ENCODE data around the gene PPP4C.
"Not testable (repeated sequence)": the region's sequence is repeated elsewhere in the genome, so short reads cannot be mapped to it uniquely, and the experiment has no call there.

The PPP4C gene

GRCh38 chr16:30075503-30076275, at the start of gene PPP4C:
TSS of gene PPP4C (plus strand) at chr16:30075994. CDS start at chr16:30076378, 384 bp downstream.
- no peak for DNase-seq

DNA sequence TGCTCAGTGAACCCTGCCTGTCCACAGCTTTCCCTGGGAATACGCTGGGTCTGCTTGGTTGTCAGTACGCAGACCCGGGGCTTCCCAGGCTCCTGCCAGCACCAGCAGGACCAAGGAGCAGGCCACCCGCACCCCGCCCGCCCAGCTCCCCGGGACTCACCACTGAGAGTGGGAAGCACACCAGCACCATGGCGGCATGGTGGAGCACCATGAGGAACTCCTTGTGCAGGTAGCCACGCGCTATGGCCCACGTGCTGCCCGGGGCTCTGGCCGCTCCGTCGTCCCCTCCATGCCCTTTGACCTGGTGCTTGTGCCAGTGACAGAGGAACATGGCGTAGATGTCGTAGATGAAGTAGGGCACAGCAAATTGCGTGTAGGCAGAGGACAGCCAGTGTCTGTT, 49.3 kb upstream of the PPP4C start:
- DNase-seq, result no peak

DNA sequence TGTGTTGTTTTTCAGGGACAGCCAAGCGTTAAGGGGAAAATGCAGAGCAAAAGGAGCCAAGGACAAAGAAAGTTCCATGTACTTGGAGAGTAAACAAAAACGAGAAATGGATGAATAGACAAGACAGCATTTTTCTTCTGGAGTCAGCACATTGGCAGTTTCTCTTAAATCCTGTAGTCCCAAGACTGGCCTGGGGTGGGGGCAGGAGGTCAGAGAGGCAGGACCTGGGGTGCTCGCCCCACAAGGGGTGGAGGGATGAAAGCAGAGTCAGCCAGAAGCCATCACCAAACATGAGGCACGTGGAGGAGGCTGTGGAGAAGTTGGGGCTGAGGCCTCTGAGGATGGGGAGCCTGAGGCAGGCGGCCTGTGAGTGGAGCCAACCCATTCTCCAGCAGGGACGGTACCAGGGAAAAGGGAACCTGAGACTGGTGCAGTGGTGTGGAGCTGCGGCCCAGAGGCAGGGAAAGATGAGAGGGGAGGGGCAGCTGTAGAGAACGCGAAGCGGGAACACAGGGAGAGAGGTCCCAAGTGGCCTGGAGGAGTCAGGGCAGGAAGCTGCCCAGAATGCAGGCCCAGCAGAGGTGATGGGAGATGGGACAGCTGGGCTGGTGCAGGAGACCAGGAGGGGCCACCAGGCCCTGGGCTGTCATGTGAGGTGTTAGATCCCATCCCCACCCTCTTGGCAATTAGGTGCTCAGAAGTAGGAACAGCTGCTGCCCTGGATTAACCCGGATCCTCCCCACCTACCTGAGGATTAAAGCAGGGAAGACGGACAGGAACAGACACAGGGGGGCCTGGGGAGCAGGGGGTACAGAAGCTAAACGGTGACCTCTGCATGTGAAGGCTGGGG, 48.0 kb upstream of the PPP4C start:
- no peak for DNase-seq

GRCh38 chr16:30028438-30029076, 47.2 kb upstream of the PPP4C start:
- no peak for DNase-seq

DNA sequence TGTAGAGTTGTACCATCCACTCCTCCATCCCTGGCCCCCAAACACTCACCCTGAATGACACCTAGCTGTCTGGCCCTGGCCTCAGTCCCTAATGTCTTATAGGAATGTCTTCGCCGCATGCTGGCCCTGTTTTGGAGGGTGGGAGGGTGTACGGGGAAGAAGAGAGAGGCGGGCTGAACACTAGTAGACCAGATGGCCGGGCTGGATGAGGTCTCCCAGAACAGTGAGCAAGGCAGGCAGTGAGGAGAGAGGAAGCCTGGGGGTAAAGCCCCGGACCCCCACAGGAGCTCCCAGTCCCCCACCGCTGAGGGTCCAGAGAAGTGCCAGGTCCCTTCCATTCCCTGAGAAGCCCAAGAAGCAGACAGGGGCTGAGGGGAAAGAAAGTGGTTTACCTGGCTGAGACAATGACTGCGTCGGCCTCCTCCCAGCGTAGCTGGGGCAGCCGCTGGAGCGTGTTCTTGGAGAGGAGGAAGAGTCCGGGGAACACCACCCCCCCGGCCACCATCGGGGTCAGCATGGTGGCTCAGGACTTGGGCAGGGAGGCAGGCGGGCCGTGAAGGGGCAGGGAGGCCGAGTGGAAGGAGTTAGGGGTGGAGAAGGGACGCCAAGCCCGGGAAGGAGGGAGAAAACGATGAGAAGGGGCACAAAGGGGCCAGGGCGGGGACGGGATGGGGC, 45.6 kb upstream of the PPP4C start:
- DNase-seq, result no peak

- DNase-seq, result no peak
These were observed 44.9 kb upstream of the PPP4C start, which contains the start of gene TLCD3B for GRCh38 chr16:30030841-30031413. TSS of gene TLCD3B (minus strand) at chr16:30031271. CDS start at chr16:30030527, 744 bp downstream.

- DNase-seq, result no peak
These were observed 44.3 kb upstream of the PPP4C start for GRCh38 chr16:30031477-30031918.

- DNase-seq, result peak; percentile 60
These were observed 43.5 kb upstream of the PPP4C start for GRCh38 chr16:30032083-30032819.

GRCh38 chr16:30033270-30033669, 42.5 kb upstream of the PPP4C start:
- no peak for DNase-seq

GRCh38 chr16:30040221-30040620, 35.6 kb upstream of the PPP4C start:
- no peak for DNase-seq

DNA sequence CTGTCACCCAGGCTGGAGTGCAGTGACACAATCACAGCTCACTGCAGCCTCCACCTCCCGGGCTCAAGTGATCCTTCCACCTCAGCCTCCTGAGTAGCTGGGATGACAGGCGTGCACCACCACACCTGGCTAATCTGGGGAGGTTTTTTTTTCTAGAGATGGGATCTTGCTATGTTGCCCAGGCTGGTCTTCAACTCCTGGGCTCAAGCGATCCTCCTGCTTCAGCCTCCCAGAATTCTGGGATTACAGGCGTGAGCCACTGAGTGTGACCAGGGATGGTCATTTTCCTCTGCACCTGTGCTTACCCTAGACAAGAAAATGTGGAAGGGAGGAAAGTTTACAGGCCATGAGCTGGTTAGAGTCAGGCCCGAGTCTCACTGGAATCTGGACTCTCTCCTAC, 35.1 kb upstream of the PPP4C start:
- DNase-seq, result not testable (repeated sequence)

DNA sequence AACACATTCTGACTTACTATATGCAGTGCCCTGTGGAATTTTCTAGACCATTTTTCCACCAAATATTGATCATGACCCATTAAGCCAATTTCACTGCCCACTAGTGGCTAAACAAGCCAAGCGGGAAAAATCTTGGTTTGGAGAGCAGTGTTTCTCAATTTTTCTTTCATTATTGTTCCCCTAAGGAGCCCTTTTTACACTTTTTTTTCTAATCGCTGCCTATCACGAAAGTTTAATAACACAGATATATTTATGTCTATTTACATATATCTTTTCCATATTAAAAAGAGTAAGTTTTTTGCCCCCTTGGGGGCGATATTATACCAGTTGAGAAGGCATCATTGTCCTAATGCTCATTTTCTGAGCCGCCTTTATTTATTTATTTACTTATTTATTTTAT, 34.0 kb upstream of the PPP4C start:
- DNase-seq, result no peak

GRCh38 chr16:30046178-30046577, 29.6 kb upstream of the PPP4C start:
- DNase-seq, result no peak

- DNase-seq, result no peak
These were observed 29.2 kb upstream of the PPP4C start for GRCh38 chr16:30046588-30046987.

GRCh38 chr16:30049871-30050270, 25.9 kb upstream of the PPP4C start:
- DNase-seq, result no peak

DNA sequence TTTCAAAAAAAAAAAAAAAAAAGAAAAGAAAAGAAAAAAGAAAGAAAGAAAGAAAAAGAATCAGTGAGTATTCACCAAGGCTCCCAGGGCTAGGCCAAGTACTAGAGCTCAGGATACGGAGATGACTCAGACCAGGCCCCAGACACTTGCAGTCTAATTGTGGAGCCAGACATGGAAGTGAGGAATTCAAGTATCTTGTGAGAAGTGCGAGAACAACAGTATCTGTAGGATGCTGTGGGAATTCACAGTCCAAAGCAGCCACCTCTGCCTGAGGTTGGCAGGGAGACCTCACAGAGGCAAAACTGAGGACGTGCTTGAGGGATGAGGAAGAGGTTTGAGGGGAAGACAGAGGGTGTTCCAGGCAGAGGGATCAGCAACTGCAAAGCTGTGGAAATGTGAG, 24.3 kb upstream of the PPP4C start:
- DNase-seq, result no peak

GRCh38 chr16:30052671-30053372, 23.0 kb upstream of the PPP4C start:
- peak; percentile 44 for DNase-seq

DNA sequence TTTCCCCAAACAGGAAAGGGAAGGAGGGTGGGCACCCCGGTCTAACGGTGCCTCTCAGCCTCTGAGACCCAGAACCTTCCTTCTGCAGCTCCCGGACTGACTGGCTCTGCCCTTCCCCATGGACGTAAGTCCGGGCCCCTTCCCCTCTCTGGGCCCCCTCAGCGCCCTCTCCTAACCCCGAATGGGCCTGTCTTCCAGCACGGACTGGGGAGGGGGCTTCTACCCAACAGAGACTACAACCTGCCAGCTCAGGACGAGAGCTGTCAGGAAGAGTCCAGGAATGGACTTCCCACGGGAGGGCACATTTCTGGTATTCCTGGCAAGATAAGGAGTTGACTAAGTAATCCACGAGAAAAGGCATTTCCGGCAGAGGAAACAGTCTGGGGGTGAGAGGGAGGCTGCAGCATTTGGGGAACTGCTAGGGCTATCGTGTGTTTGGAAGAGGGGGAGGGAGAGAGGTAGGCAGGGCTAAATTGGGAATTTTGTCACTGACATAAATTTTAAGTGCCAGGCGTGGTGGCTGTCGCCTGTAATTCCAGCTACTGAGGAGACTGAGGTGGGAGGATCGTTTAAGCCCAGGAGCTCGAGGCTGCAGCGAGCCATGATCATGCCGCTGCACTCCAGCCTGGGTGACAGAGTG, 22.3 kb upstream of the PPP4C start:
- DNase-seq, result no peak

- DNase-seq, result no peak
These were observed 21.3 kb upstream of the PPP4C start for GRCh38 chr16:30054451-30054850.

- DNase-seq, result no peak
These were observed 20.7 kb upstream of the PPP4C start for GRCh38 chr16:30054959-30055553.
